Astrocyte (in vitro differentiated cells and primary cell): ENCODE results near the gene MAGED1. TPM values are rescaled to one million over a fixed set of nuclear protein-coding genes. Genes with fewer than 3 reads are reported as not detected.

Experiments
- DNase-seq: peaks from one replicate; pipeline ENCODE4 v3.0.0-alpha.2; 2010; ENCODE audit warnings: low read depth
- FAIRE-seq: peaks from 2 replicates; lab custom pipeline; 2011; peaks lifted over from hg19 to GRCh38; lab: Jason Lieb, UNC
- H2AFZ ChIP-seq: 2 replicates; pipeline ENCODE4 v1.6.0; 2012; ENCODE audit warnings: low read depth, low read length, inconsistent platforms
- H3K27ac ChIP-seq: 2 replicates; pipeline ENCODE4 v1.5.1; 2011; ENCODE audit warnings: low read depth, low read length, inconsistent platforms
- H3K27me3 ChIP-seq: 2 replicates; pipeline ENCODE4 v1.6.0; 2011; ENCODE audit warnings: low read length, inconsistent platforms; ENCODE audit not compliant: insufficient read depth
- H3K36me3 ChIP-seq: 2 replicates; pipeline ENCODE4 v1.5.1; 2011; ENCODE audit warnings: low read length, inconsistent platforms; ENCODE audit not compliant: insufficient read depth
- H3K4me1 ChIP-seq: 2 replicates; pipeline ENCODE4 v1.5.1; 2011; ENCODE audit warnings: low read length, inconsistent platforms; ENCODE audit not compliant: insufficient read depth
- H3K4me2 ChIP-seq: 2 replicates; pipeline ENCODE4 v1.6.0; 2012; ENCODE audit warnings: low read length, inconsistent platforms
- H3K4me3 ChIP-seq: 2 replicates; pipeline ENCODE4 v1.5.1; 2011; ENCODE audit warnings: low read depth, mild to moderate bottlenecking, low read length, inconsistent platforms; ENCODE audit not compliant: insufficient read depth
- H3K79me2 ChIP-seq: 2 replicates; pipeline ENCODE4 v1.6.0; 2012; ENCODE audit warnings: mild to moderate bottlenecking, low read length, inconsistent platforms; ENCODE audit not compliant: insufficient read depth
- H3K9ac ChIP-seq: 2 replicates; pipeline ENCODE4 v1.6.0; 2012; ENCODE audit warnings: mild to moderate bottlenecking, low read length, inconsistent platforms
- H3K9me3 ChIP-seq: 2 replicates; pipeline ENCODE4 v1.5.1; 2012; ENCODE audit warnings: low read depth, mild to moderate bottlenecking, low read length, inconsistent platforms; ENCODE audit not compliant: insufficient read depth
- H4K20me1 ChIP-seq: 2 replicates; pipeline ENCODE4 v1.6.0; 2012; ENCODE audit warnings: low read length, inconsistent platforms; ENCODE audit not compliant: insufficient read depth
- H3K27ac Mint-ChIP-seq: one replicate; pipeline ENCODE4 v1.8.0; 2021; ENCODE audit warnings: mild to moderate bottlenecking, mixed read lengths; ENCODE audit not compliant: unreplicated experiment
- H3K27me3 Mint-ChIP-seq: one replicate; pipeline ENCODE4 v1.8.0; 2021; ENCODE audit warnings: low read depth, mixed read lengths; ENCODE audit not compliant: unreplicated experiment
- H3K36me3 Mint-ChIP-seq: one replicate; pipeline ENCODE4 v1.8.0; 2021; ENCODE audit warnings: low read depth, mixed read lengths; ENCODE audit not compliant: unreplicated experiment
- H3K4me1 Mint-ChIP-seq: one replicate; pipeline ENCODE4 v1.8.0; 2021; ENCODE audit warnings: low read depth, mixed read lengths; ENCODE audit not compliant: unreplicated experiment
- H3K4me3 Mint-ChIP-seq: one replicate; pipeline ENCODE4 v1.8.0; 2021; ENCODE audit warnings: mild to moderate bottlenecking, moderate library complexity, mixed read lengths; ENCODE audit not compliant: unreplicated experiment
- H3K9me3 Mint-ChIP-seq: one replicate; pipeline ENCODE4 v1.8.0; 2021; ENCODE audit warnings: mild to moderate bottlenecking, mixed read lengths; ENCODE audit not compliant: unreplicated experiment
- CTCF ChIP-seq: IDR thresholded peaks from 2 replicates; pipeline ENCODE4 v1.5.1; 2011; ENCODE audit warnings: low read depth, mild to moderate bottlenecking, inconsistent platforms, low read length, moderate library complexity; ENCODE audit not compliant: insufficient read depth
- EZH2 ChIP-seq: IDR thresholded peaks from 2 replicates; pipeline ENCODE4 v1.6.1; 2012; ENCODE audit warnings: mild to moderate bottlenecking, low read length, inconsistent platforms; ENCODE audit not compliant: insufficient read depth
- total RNA-seq: library from RNA; stranded (reverse); gene quantifications from 2 replicates; pipeline ENCODE4 v1.2.1, GENCODE V29; 2021

The MAGED1 gene
- total RNA-seq, 1 donor from 2014 or later = 412 TPM

GRCh38 chrX:51853251-51853650, 40.2 kb upstream of the MAGED1 start:
- Mint-ChIP-seq H3K4me1 (no peaks in the 10 kb centered on the region), H3K27ac (no peak overlapping the region)

GRCh38 chrX:51855698-51856097, 37.7 kb upstream of the MAGED1 start:
- H3K9me3 Mint-ChIP-seq = peaks cover 18% of the 10 kb centered on the region
- Histone ChIP-seq H3K9ac (no peak overlapping the region), H3K4me3 (no peak overlapping the region), H4K20me1 (no peaks in the 10 kb centered on the region), H3K4me1 (no peaks in the 10 kb centered on the region), H3K79me2 (no peaks in the 10 kb centered on the region), H3K27me3 (no peaks in the 10 kb centered on the region), H3K36me3 (no peaks in the 10 kb centered on the region), H3K4me2 (no peak overlapping the region), H2AFZ (no peak overlapping the region), H3K9me3 (no peaks in the 10 kb centered on the region), H3K27ac (no peak overlapping the region)
- H3K4me3 Mint-ChIP-seq = no peak overlapping the region
- H3K36me3 Mint-ChIP-seq = peaks cover 24% of the 10 kb centered on the region
- FAIRE-seq = no peak
- H3K4me1 Mint-ChIP-seq = no peaks in the 10 kb centered on the region
- no peak overlapping the region for H3K27ac Mint-ChIP-seq
- H3K27me3 Mint-ChIP-seq = no peaks in the 10 kb centered on the region
- no peak for TF ChIP-seq CTCF
- no peak for TF ChIP-seq EZH2
- no peak for DNase-seq

More at GRCh38 chrX:51853251-51853650, 40.2 kb upstream of the MAGED1 start:
- Histone ChIP-seq H3K27me3 (no peaks in the 10 kb centered on the region), H3K4me1 (no peaks in the 10 kb centered on the region), H4K20me1 (peaks cover 3% of the 10 kb centered on the region), H3K4me3 (no peak overlapping the region), H3K9me3 (no peaks in the 10 kb centered on the region), H3K36me3 (no peaks in the 10 kb centered on the region), H3K79me2 (no peaks in the 10 kb centered on the region), H3K9ac (no peak overlapping the region), H3K4me2 (no peak overlapping the region), H3K27ac (no peak overlapping the region), H2AFZ (no peak overlapping the region)
- FAIRE-seq (peak; percentile 67), DNase-seq (no peak)
- H3K36me3 Mint-ChIP-seq = peaks cover 20% of the 10 kb centered on the region
- peaks cover 14% of the 10 kb centered on the region for H3K9me3 Mint-ChIP-seq
- H3K4me3 Mint-ChIP-seq = no peak overlapping the region
- H3K27me3 Mint-ChIP-seq = no peaks in the 10 kb centered on the region
- no peak for TF ChIP-seq EZH2

DNA sequence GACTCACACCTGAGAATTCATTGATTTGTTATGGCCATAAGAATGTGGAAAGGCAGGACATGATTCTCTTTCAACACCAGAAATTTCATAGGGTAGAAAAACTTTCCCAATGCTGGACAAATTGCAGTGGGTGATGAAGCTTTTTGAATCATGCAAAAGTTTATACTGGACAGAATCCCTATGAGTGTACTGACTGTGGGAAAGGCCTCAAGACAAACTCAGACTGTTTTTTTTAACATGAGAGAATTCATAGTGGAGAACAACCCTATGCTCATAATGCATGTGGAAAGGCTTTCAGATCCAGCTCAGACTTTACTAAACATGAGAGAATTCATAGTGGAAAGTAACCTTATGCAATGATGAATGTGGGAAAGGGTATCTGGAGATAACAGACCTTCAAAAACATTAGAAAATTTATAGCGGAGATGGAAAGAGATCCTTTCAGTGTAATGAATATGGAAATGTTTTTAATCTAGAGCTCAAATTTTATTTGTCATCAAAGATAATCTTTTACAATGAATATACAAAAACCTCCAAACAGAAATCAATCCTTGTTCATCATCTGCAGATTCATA, 36.2 kb upstream of the MAGED1 start:
- H2AFZ ChIP-seq = no peak overlapping the region
- DNase-seq = no peak
- H3K4me2 ChIP-seq = no peak overlapping the region
- H3K27ac Mint-ChIP-seq = no peak overlapping the region
- H3K9me3 ChIP-seq = no peaks in the 10 kb centered on the region
- peaks cover 18% of the 10 kb centered on the region for H3K9me3 Mint-ChIP-seq
- no peak overlapping the region for H3K4me3 Mint-ChIP-seq
- TF ChIP-seq CTCF (no peak), EZH2 (no peak)
- no peaks in the 10 kb centered on the region for H4K20me1 ChIP-seq
- no peaks in the 10 kb centered on the region for H3K36me3 ChIP-seq
- no peaks in the 10 kb centered on the region for H3K4me1 ChIP-seq
- no peaks in the 10 kb centered on the region for H3K27me3 Mint-ChIP-seq
- H3K4me1 Mint-ChIP-seq = no peaks in the 10 kb centered on the region
- no peaks in the 10 kb centered on the region for H3K27me3 ChIP-seq
- H3K9ac ChIP-seq = no peak overlapping the region
- H3K36me3 Mint-ChIP-seq = peaks cover 19% of the 10 kb centered on the region
- H3K27ac ChIP-seq = no peak overlapping the region
- peak; percentile 86 for FAIRE-seq
- H3K79me2 ChIP-seq = no peaks in the 10 kb centered on the region
- H3K4me3 ChIP-seq = no peak overlapping the region
